ENCODE measurements around the gene RWDD3. TPM values are rescaled to one million over a fixed set of nuclear protein-coding genes. Genes with fewer than 3 reads are reported as not detected.

Gene RWDD3
- total RNA-seq, 1 experiment from 2014 or later, result 15.3 TPM

DNA sequence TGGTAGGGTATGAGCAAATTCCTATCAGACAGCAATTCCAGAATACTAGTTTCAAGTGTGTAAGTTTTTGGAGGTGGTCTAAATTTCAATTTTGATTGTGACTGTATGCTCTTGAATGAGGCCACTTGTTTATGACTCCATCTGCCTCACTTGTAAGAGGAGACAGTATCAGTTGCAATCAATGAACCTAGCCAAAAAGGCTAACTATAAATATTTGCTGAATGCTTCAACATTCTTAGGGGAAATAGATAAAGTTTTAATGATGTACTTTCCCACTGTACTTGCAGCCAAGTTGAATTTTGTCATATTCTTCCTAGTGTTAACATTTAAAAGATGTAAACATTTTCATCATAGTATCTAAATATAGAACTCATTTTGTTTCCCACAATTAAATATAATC is 32.1 kb upstream of the RWDD3 start:
- no peak overlapping the region for H3K27ac Mint-ChIP-seq
- H4K8ac ChIP-seq (replicated peaks; ENCODE audit: insufficient read length, low read depth, low read length), result no peak overlapping the region
- H3K4ac ChIP-seq (ENCODE audit: low read depth, low read length), result no peak overlapping the region
- no peak for DNase-seq
- H4K20me1 ChIP-seq (ENCODE audit: control insufficient read depth, insufficient read depth, insufficient read length), result no peaks in the 10 kb centered on the region
- H3K27me3 ChIP-seq (ENCODE audit: insufficient read depth, low read length), result no peaks in the 10 kb centered on the region
- no peaks in the 10 kb centered on the region for H3K9me3 ChIP-seq (ENCODE audit: control insufficient read depth, low read depth, low read length)
- H2BK20ac ChIP-seq (ENCODE audit: low read depth, low read length, poor library complexity, severe bottlenecking), result no peak overlapping the region
- H3K9me3 Mint-ChIP-seq, result no peaks in the 10 kb centered on the region
- no peak overlapping the region for H3K4me3 Mint-ChIP-seq
- no peaks in the 10 kb centered on the region for H3K27me3 Mint-ChIP-seq (ENCODE audit: low read depth)
- H3K4me1 Mint-ChIP-seq, result peaks cover 4 to 7% of the 10 kb centered on the region in 2 experiments
- no peak overlapping the region for H3K14ac ChIP-seq (ENCODE audit: insufficient read depth, low read length)
- H3K27ac ChIP-seq (ENCODE audit: insufficient read length, low read depth, low read length), result no peak overlapping the region
- H3K79me2 ChIP-seq (ENCODE audit: insufficient read depth, low read length), result no peaks in the 10 kb centered on the region
- no peak overlapping the region for H3K9ac ChIP-seq (ENCODE audit: extremely low read depth, insufficient read length, low read length)
- no peak overlapping the region for H3K4me2 ChIP-seq (ENCODE audit: insufficient read depth, insufficient read length, low read length)
- no peak overlapping the region for H2AK5ac ChIP-seq (ENCODE audit: insufficient read length, low read length)
- H3K23me2 ChIP-seq (ENCODE audit: insufficient read length, low read depth, low read length, poor library complexity, severe bottlenecking), result no peaks in the 10 kb centered on the region
- no peak overlapping the region for H4K91ac ChIP-seq (ENCODE audit: insufficient read length, low read depth, low read length)
- no peak overlapping the region for H3T11ph ChIP-seq (ENCODE audit: low read length)
- H3K23ac ChIP-seq (ENCODE audit: insufficient read length, low read depth, low read length), result no peak overlapping the region
- no peak overlapping the region for H2BK15ac ChIP-seq (ENCODE audit: low read depth, low read length)
- H2BK120ac ChIP-seq (ENCODE audit: low read depth, low read length, poor library complexity, severe bottlenecking), result no peak overlapping the region
- TF ChIP-seq, protein P1, sequence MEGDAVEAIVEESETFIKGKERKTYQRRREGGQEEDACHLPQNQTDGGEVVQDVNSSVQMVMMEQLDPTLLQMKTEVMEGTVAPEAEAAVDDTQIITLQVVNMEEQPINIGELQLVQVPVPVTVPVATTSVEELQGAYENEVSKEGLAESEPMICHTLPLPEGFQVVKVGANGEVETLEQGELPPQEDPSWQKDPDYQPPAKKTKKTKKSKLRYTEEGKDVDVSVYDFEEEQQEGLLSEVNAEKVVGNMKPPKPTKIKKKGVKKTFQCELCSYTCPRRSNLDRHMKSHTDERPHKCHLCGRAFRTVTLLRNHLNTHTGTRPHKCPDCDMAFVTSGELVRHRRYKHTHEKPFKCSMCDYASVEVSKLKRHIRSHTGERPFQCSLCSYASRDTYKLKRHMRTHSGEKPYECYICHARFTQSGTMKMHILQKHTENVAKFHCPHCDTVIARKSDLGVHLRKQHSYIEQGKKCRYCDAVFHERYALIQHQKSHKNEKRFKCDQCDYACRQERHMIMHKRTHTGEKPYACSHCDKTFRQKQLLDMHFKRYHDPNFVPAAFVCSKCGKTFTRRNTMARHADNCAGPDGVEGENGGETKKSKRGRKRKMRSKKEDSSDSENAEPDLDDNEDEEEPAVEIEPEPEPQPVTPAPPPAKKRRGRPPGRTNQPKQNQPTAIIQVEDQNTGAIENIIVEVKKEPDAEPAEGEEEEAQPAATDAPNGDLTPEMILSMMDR (conservative IDR thresholded peaks at IDR 0.05), result no peak
- H4K5ac ChIP-seq (ENCODE audit: insufficient read length, low read depth, low read length), result no peak overlapping the region
- H2AFZ ChIP-seq (ENCODE audit: low read length), result no peak overlapping the region
- no peaks in the 10 kb centered on the region for H3K79me1 ChIP-seq (ENCODE audit: insufficient read depth, low read depth, low read length, poor library complexity, severe bottlenecking)
- no peak overlapping the region for H2BK5ac ChIP-seq (ENCODE audit: insufficient read length, low read length)
- H3K56ac ChIP-seq (ENCODE audit: insufficient read length, low read depth, low read length), result no peak overlapping the region
- no peak overlapping the region for H2BK12ac ChIP-seq (ENCODE audit: insufficient read length, low read depth, low read length)
- no peaks in the 10 kb centered on the region for H3K36me3 Mint-ChIP-seq (ENCODE audit: insufficient read depth in 1 of 3, low read depth in 3 of 3)
- no peaks in the 10 kb centered on the region for H3K4me1 ChIP-seq (ENCODE audit: insufficient read depth, low read length)
- H3K18ac ChIP-seq (ENCODE audit: insufficient read length, low read depth, low read length), result no peak overlapping the region

All from H9 (cell line).